Lower lobe of right lung (tissue), 2 donors: ENCODE results near the gene INSL3. TPM values are rescaled to one million over a fixed set of nuclear protein-coding genes. Genes with fewer than 3 reads are reported as not detected.

Experiments
- ATAC-seq, 2 donors: fragments of 200-7000 bp; cut with Tn5 transposase; one replicate each; pipeline ENCODE4 v1.9.1; 2020 to 2022; ENCODE audit warnings: mild to moderate bottlenecking in 2 of 2, moderate library complexity in 2 of 2
- DNase-seq: peaks from one replicate; pipeline ENCODE4 v3.0.0-alpha.2; 2020
- H3K27ac ChIP-seq: fragments of 200-600 bp; one replicate; pipeline ENCODE4 v1.8.0; 2022
- H3K27me3 ChIP-seq: fragments of 200-600 bp; one replicate; pipeline ENCODE4 v1.8.0; 2022; ENCODE audit warnings: low read depth
- H3K36me3 ChIP-seq: fragments of 200-600 bp; one replicate; pipeline ENCODE4 v1.8.0; 2022; ENCODE audit warnings: mild to moderate bottlenecking
- H3K4me1 ChIP-seq: fragments of 200-600 bp; one replicate; pipeline ENCODE4 v1.8.0; 2022
- H3K4me3 ChIP-seq: fragments of 200-600 bp; one replicate; pipeline ENCODE4 v1.8.0; 2022; ENCODE audit warnings: mild to moderate bottlenecking
- H3K9me3 ChIP-seq: fragments of 200-600 bp; one replicate; pipeline ENCODE4 v1.8.0; 2022
- intact Hi-C: fragments of 100-400 bp; cut with DNase I; formaldehyde crosslinking; loops from one replicate; pipeline ENCODE4 v1.11.0; 2022
- total RNA-seq: library from RNA; stranded (reverse); fragmentation: NEBNext Ultra II Directional; extraction: Animal tissue kit (Norgen Biotek cat#: 25700); gene quantifications from one replicate; pipeline ENCODE4 v1.2.1, GENCODE V29; 2021
- TF ChIP-seq, protein P1 (sequence below): fragments of 200-600 bp; IDR thresholded peaks from one replicate; pipeline ENCODE4 v1.8.0; 2022; ENCODE audit warnings: antibody characterized with exemption, mild to moderate bottlenecking
- donor health status: DM: no; HTN: yes; CAD: no; lungs with severe emphysema.

The INSL3 gene
- total RNA-seq, 1 donor from 2014 or later = not detected

GRCh38 chr19:17796013-17796837, 25.1 kb downstream of the INSL3 start:
- intact Hi-C loops = no loop called here
- TF ChIP-seq, protein P1, sequence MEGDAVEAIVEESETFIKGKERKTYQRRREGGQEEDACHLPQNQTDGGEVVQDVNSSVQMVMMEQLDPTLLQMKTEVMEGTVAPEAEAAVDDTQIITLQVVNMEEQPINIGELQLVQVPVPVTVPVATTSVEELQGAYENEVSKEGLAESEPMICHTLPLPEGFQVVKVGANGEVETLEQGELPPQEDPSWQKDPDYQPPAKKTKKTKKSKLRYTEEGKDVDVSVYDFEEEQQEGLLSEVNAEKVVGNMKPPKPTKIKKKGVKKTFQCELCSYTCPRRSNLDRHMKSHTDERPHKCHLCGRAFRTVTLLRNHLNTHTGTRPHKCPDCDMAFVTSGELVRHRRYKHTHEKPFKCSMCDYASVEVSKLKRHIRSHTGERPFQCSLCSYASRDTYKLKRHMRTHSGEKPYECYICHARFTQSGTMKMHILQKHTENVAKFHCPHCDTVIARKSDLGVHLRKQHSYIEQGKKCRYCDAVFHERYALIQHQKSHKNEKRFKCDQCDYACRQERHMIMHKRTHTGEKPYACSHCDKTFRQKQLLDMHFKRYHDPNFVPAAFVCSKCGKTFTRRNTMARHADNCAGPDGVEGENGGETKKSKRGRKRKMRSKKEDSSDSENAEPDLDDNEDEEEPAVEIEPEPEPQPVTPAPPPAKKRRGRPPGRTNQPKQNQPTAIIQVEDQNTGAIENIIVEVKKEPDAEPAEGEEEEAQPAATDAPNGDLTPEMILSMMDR = no peak
- peaks cover 17% of the 10 kb centered on the region for H3K4me1 ChIP-seq
- no peaks in the 10 kb centered on the region for H3K9me3 ChIP-seq
- H3K27ac ChIP-seq = no peak overlapping the region
- H3K27me3 ChIP-seq = peaks cover 43% of the 10 kb centered on the region
- no peak overlapping the region for H3K4me3 ChIP-seq
- DNase-seq (no peak), ATAC-seq (peak in 1 of 2 donors; percentile 60)
- no peaks in the 10 kb centered on the region for H3K36me3 ChIP-seq

GRCh38 chr19:17795495-17795856, 25.8 kb downstream of the INSL3 start:
- Histone ChIP-seq H3K36me3 (no peaks in the 10 kb centered on the region), H3K4me3 (peak overlapping the region; percentile 32), H3K27ac (no peak overlapping the region), H3K27me3 (peaks cover 43% of the 10 kb centered on the region), H3K9me3 (no peaks in the 10 kb centered on the region), H3K4me1 (peaks cover 17% of the 10 kb centered on the region)
- intact Hi-C loops = no loop called here
- TF ChIP-seq, protein P1 = no peak
- no peak for DNase-seq
- ATAC-seq = no peak

GRCh38 chr19:17794731-17795494, 26.4 kb downstream of the INSL3 start, which contains the start of gene B3GNT3:
Gene B3GNT3, plus strand, starts transcription at chr19:17795138. Its CDS starts 12,670 bp downstream, at chr19:17807808.
- TF ChIP-seq, protein P1 = no peak
- Histone ChIP-seq H3K27ac (no peak within 1 kb of the TSS), H3K9me3 (no peaks in the 10 kb centered on the region), H3K4me1 (peaks cover 17% of the 10 kb centered on the region), H3K27me3 (peaks cover 40% of the 10 kb centered on the region), H3K36me3 (no peaks in the 10 kb centered on the region), H3K4me3 (peak within 1 kb of the TSS; percentile 32)
- ATAC-seq (peak in 1 of 2 donors; percentile 31), DNase-seq (peak; percentile 79)
- intact Hi-C loops = no loop called here

GRCh38 chr19:17794412-17794730, 26.9 kb downstream of the INSL3 start:
- intact Hi-C loops = no loop called here

DNA sequence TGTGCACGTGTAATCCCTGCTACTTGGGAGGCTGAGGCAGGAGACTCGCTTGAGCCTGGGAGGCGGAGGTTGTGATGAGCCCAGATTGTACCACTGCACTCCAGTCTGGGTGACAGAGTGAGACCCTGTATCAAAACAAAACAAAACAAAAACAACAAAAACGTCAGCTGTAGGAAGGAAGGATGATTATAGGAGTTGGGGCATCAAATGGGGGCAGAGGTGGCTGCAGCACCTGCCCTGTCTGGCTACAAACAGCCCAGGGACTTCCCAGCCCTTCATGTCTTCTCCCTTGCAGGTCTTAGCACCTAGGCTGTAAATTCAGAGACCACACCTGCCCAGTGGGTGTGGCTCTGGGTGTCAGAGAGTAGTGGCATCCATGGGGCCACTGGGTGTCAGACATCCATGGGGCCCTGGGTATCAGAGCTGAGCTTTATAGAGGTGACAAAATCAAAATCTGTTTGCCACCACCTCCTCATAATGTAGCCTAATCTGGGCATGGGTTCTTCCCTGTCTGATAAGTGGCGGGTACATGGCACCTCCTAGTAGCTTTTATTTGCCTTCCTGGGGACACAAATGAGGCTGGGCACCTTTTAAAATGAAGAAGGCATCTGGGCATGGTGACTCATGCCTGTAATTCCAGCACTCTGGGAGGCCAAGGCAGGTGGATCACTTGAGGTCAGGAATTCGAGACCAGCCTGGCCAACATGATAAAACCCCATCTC, 31.1 kb downstream of the INSL3 start:
- Histone ChIP-seq H3K27ac (no peak overlapping the region), H3K36me3 (no peaks in the 10 kb centered on the region), H3K4me1 (peaks cover 13% of the 10 kb centered on the region), H3K9me3 (no peaks in the 10 kb centered on the region), H3K27me3 (peaks cover 22% of the 10 kb centered on the region), H3K4me3 (no peak overlapping the region)
- DNase-seq (no peak), ATAC-seq (no peak)
- intact Hi-C loops = no loop called here
- TF ChIP-seq, protein P1 = no peak

More at GRCh38 chr19:17794412-17794730, 26.9 kb downstream of the INSL3 start:
- peaks cover 40% of the 10 kb centered on the region for H3K27me3 ChIP-seq
- peaks cover 17% of the 10 kb centered on the region for H3K4me1 ChIP-seq
- DNase-seq = no peak
- no peaks in the 10 kb centered on the region for H3K9me3 ChIP-seq
- ATAC-seq = no peak
- no peak overlapping the region for H3K27ac ChIP-seq
- TF ChIP-seq, protein P1 = no peak
- no peaks in the 10 kb centered on the region for H3K36me3 ChIP-seq
- peak overlapping the region; percentile 32 for H3K4me3 ChIP-seq
